CD4-positive, alpha-beta T cell treated with Interleukin-4 for 4 hours (primary cell): ENCODE results near the gene UVSSA.

Experiments used
- DNase-seq: peaks from one replicate; pipeline ENCODE4 v3.0.0-alpha.2; 2020

UVSSA gene

GRCh38 chr4:1350169-1350520, 3.1 kb downstream of the UVSSA start:
- no peak for DNase-seq

- DNase-seq = peak; percentile 82
These were observed 5.0 kb downstream of the UVSSA start for GRCh38 chr4:1351854-1352566.

GRCh38 chr4:1352567-1352900, 5.5 kb downstream of the UVSSA start:
- DNase-seq = no peak

- no peak for DNase-seq
These were observed 6.4 kb downstream of the UVSSA start for GRCh38 chr4:1353186-1354055.

- no peak for DNase-seq
These were observed 7.4 kb downstream of the UVSSA start for GRCh38 chr4:1354136-1354982.

GRCh38 chr4:1354983-1355275, 7.9 kb downstream of the UVSSA start:
- DNase-seq = no peak

- no peak for DNase-seq
These were observed 8.4 kb downstream of the UVSSA start for GRCh38 chr4:1355378-1355777.

GRCh38 chr4:1356181-1356998, 9.4 kb downstream of the UVSSA start:
- peak; percentile 42 for DNase-seq

GRCh38 chr4:1357356-1358248, 10.6 kb downstream of the UVSSA start:
- no peak for DNase-seq

GRCh38 chr4:1358421-1359143, 11.6 kb downstream of the UVSSA start:
- DNase-seq = no peak

GRCh38 chr4:1359144-1359501, 12.1 kb downstream of the UVSSA start:
- DNase-seq = no peak

- DNase-seq = no peak
These were observed 13.0 kb downstream of the UVSSA start for GRCh38 chr4:1359976-1360375.

- no peak for DNase-seq
These were observed 13.6 kb downstream of the UVSSA start for GRCh38 chr4:1360423-1361283.

GRCh38 chr4:1361431-1361830, 14.4 kb downstream of the UVSSA start:
- no peak for DNase-seq

- DNase-seq = no peak
These were observed 15.0 kb downstream of the UVSSA start for GRCh38 chr4:1362046-1362445.

GRCh38 chr4:1362521-1362920, 15.5 kb downstream of the UVSSA start:
- no peak for DNase-seq

GRCh38 chr4:1363513-1363912, 16.5 kb downstream of the UVSSA start:
- no peak for DNase-seq

GRCh38 chr4:1364217-1364616, 17.2 kb downstream of the UVSSA start:
- no peak for DNase-seq

GRCh38 chr4:1364748-1365147, 17.7 kb downstream of the UVSSA start:
- no peak for DNase-seq
